ENCODE measurements around the gene TCIRG1.

DNA sequence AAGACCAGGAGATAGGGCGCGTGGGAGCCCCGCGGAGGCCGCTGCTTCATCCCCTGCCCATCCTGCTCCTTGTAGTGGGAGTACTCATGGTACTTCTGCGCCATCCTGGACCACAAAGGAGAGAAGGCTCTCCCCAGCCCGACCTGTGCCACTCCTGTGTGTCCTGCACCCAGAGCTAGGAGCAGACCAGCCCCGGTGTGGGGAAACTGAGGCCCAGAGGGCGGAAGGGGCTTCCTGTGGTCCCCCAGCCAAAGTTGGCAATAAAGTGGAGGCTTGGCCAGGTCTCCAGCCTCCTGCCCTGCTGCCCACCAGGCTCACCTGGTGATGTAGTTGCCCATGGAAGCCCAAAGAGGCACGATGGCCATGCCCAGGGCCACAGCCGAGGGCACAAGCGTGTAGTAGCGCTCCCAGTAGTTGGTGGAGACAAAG, 39.6 kb upstream of the TCIRG1 start:
- TF ChIP-seq, protein P1, sequence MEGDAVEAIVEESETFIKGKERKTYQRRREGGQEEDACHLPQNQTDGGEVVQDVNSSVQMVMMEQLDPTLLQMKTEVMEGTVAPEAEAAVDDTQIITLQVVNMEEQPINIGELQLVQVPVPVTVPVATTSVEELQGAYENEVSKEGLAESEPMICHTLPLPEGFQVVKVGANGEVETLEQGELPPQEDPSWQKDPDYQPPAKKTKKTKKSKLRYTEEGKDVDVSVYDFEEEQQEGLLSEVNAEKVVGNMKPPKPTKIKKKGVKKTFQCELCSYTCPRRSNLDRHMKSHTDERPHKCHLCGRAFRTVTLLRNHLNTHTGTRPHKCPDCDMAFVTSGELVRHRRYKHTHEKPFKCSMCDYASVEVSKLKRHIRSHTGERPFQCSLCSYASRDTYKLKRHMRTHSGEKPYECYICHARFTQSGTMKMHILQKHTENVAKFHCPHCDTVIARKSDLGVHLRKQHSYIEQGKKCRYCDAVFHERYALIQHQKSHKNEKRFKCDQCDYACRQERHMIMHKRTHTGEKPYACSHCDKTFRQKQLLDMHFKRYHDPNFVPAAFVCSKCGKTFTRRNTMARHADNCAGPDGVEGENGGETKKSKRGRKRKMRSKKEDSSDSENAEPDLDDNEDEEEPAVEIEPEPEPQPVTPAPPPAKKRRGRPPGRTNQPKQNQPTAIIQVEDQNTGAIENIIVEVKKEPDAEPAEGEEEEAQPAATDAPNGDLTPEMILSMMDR (IDR thresholded peaks at IDR 0.05), result no peak
- TF ChIP-seq POLR2A (IDR thresholded peaks at IDR 0.05) (no peak), POLR2AphosphoS5 (IDR thresholded peaks at IDR 0.05) (no peak)

Measured in breast epithelium (tissue), 3 donors.